Epithelial cell of esophagus (primary cell): ENCODE results near the gene AMIGO2.

Experiments
- DNase-seq: peaks from one replicate; pipeline ENCODE4 v3.0.0; 2010; ENCODE audit warnings: low read depth
- H3K4me3 ChIP-seq: 2 replicates; pipeline ENCODE4 v1.5.1; 2011; ENCODE audit warnings: mild to moderate bottlenecking, low read length, control low read depth
- CTCF ChIP-seq: IDR thresholded peaks from 2 replicates; pipeline ENCODE4 v1.5.1; 2011; ENCODE audit warnings: low read depth, mild to moderate bottlenecking, low read length, control low read depth, inconsistent platforms; ENCODE audit not compliant: insufficient read depth; ENCODE audit errors: missing control alignments

Gene AMIGO2

GRCh38 chr12:47098099-47098498, 18.3 kb upstream of the AMIGO2 start:
- H3K4me3 ChIP-seq, result no peak overlapping the region
- DNase-seq, result no peak
- TF ChIP-seq CTCF, result no peak

GRCh38 chr12:47097276-47097896, 17.6 kb upstream of the AMIGO2 start:
- DNase-seq, result peak; percentile 40
- no peak overlapping the region for H3K4me3 ChIP-seq
- TF ChIP-seq CTCF, result no peak

- no peak for TF ChIP-seq CTCF
- DNase-seq, result peak; percentile 79
- no peak overlapping the region for H3K4me3 ChIP-seq
Observed at GRCh38 chr12:47095446-47096236, 15.9 kb upstream of the AMIGO2 start.

GRCh38 chr12:47094804-47095203, 15.0 kb upstream of the AMIGO2 start:
- DNase-seq, result peak; percentile 78
- no peak for TF ChIP-seq CTCF

GRCh38 chr12:47091009-47091408, 11.2 kb upstream of the AMIGO2 start:
- TF ChIP-seq CTCF, result no peak
- no peak overlapping the region for H3K4me3 ChIP-seq
- DNase-seq, result no peak

More at GRCh38 chr12:47094804-47095203, 15.0 kb upstream of the AMIGO2 start:
- H3K4me3 ChIP-seq, result no peak overlapping the region

GRCh38 chr12:47088021-47088944, 8.5 kb upstream of the AMIGO2 start:
- peak; percentile 96 for DNase-seq
- peak overlapping the region; percentile 24 for H3K4me3 ChIP-seq
- no peak for TF ChIP-seq CTCF
